ENCODE results near the gene TP53I3.
"Not testable (repeated sequence)": the region's sequence is repeated elsewhere in the genome, so short reads cannot be mapped to it uniquely, and the experiment has no call there.

The TP53I3 gene, protein sequence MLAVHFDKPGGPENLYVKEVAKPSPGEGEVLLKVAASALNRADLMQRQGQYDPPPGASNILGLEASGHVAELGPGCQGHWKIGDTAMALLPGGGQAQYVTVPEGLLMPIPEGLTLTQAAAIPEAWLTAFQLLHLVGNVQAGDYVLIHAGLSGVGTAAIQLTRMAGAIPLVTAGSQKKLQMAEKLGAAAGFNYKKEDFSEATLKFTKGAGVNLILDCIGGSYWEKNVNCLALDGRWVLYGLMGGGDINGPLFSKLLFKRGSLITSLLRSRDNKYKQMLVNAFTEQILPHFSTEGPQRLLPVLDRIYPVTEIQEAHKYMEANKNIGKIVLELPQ

DNA sequence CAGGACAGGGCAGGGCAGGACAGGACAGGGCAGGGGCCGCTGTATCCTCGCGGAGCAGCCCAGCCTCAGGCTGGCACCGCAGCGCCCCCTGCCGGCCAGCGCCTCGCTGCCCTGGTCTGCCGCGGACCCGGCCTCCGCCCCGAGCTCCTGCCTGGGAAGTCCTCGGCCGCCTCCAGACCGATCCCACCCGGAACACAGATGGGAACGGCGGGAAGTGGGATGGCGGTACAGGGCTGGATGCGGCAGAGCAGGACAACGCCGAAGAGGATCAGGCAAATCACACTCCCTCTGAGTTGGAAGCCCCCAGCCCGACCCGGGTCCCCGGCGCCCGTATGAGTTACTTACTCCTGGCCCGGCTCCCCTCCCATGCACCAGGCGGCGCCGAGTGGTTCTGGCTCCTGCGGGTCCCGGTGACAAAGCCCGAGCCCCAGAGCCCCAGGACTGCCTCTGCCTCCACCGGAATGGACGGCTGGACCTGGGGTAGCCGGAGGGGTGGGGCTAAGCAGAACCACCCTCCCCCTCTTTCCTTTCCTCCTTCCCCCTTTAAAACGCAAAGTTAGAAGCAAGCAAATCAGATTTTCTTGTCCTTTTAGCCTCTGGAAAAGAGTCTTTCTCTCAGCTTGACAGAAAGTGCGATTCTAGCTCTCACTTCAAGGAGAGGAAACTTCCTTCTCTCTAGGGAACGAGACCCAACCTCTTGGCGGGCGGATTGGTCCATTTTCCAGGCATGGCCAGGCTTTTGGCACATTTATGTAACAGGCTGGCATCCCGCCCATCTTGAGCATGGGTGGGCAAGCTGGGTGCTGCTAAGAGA, at the start of gene TP53I3:
Gene TP53I3 (minus strand): TSS at position 449 of the 814 bp plus-strand sequence. CDS start 508 bp downstream, outside the sequence.
- peak; percentile 80 to 82 for DNase-seq (ENCODE audit: low read depth in 2 of 2)

GRCh38 chr2:24132543-24132942, 47.9 kb upstream of the TP53I3 start:
- no peak for DNase-seq (ENCODE audit: low read depth in 2 of 2)

- DNase-seq (ENCODE audit: low read depth in 2 of 2), result no peak
Measured at GRCh38 chr2:24125956-24126355, 41.3 kb upstream of the TP53I3 start.

DNA sequence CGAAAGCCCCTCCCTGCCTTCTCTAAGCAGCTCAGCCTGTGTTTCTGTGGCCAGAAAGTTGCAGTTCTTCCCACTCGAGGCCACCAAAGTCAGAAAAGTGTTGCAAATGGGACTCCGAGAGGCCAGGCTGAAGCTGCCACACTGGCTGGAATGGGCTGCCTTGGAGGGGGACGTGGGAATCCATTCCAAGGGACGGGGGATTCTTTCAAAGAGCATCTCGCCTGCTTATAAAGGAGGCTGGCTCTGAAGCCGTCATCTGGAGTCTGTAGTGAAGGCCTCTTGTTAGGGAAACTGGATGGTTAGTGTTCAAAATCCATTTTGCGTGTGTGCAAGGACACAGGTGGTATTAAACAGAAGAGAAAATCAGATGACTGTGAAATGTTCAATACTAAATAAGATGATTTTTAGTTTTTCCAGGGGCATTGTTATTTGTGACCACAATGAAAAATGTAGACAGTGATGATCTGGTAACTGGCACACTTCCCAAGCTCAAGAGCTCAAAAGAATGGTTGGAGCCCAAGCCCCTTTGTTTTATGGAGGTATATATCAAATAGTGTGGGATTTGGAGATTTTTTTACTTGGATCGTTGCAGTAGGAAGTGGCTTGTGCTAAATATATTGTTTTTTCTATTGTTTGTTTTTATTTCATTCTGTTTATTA, 39.4 kb upstream of the TP53I3 start:
- no peak for DNase-seq (ENCODE audit: low read depth in 2 of 2)

DNA sequence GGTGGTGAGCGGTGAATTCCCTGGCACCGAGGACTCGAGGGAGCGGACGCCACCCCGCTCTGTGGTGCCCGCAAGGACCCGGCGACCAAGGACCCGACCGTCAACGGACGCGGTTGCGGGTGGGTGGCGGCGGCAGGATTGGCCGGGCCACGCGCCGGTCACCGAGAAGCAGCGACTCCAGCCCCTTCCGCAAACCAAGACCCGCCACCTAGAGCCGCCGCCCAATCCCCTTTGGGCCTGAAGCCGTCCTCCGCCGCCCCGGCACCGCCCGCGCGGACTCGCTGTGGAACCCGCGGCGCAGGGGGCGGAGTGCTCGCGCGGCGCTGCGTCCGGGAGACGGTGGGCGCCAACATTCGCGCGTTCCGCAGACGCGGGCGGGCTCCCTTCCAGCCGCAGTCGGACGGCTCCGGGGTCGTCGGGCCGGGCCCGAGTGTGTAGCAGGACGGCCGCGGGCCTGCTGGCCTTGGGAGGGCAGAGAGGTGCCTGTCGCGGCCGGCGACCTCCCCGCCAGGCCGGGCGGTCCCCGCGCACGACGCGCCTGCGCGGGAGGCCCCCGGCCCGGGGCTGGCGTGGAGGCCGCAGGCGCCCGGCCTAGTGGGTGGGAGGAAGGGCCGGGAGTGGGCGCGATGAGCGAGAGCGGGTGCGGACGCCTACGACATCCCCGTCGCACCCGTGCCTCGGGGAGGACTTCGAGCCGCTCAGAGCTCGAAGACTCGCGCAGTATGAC, 38.7 kb upstream of the TP53I3 start, which contains the start of the genes FAM228B and PFN4:
Gene FAM228B (plus strand): TSS at position 275 of the 727 bp plus-strand sequence. CDS start 893 bp downstream, outside the sequence.
Gene PFN4 (minus strand): TSS at position 140 of the 727 bp plus-strand sequence. CDS start 799 bp downstream, outside the sequence.
- peak; percentile 50 to 59 for DNase-seq (ENCODE audit: low read depth in 2 of 2)

- DNase-seq (ENCODE audit: low read depth in 2 of 2), result no peak
Measured at GRCh38 chr2:24122366-24123194, 37.9 kb upstream of the TP53I3 start.

GRCh38 chr2:24121469-24121868, 36.8 kb upstream of the TP53I3 start:
- no peak for DNase-seq (ENCODE audit: low read depth in 2 of 2)

DNA sequence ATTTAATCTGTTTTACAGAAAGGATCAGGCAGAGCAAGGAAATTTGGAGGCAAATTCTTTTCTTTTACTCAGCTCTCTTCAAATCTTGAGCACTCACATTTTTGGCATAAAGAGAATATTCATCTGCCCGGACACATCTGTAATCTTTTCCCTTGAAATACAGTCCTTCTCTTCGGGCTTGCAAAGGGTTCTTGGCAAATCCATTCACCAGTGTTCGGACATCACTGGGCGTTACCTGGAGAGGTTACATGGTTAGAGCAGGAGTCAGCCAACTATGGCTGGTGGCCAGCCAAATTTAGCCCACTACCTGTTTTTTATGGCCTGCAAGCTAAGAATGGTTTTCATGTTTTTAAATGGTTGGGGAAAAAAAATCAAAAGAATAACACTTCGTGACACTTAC, 36.4 kb upstream of the TP53I3 start:
- DNase-seq (ENCODE audit: low read depth in 2 of 2), result no peak

DNA sequence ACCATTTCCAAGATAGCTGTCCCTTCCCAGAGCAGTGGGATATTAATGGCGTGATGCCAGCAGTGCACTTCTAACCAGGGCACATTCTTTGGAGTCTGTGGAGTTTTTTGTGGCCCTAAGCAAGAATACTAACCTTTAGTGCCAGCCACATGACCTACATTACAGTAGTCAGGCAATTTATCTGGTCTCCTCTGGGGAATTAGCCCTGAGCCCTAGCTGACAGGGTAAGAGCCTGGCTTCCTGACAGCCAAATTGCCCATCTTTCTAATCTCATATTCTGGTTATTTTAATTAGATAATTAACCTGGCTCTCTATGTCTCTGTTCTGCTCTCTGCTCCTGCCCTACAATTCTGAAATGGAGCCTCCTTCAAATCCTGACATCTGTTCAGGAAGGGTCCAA, 33.3 kb upstream of the TP53I3 start:
- no peak for DNase-seq (ENCODE audit: low read depth in 2 of 2)

DNA sequence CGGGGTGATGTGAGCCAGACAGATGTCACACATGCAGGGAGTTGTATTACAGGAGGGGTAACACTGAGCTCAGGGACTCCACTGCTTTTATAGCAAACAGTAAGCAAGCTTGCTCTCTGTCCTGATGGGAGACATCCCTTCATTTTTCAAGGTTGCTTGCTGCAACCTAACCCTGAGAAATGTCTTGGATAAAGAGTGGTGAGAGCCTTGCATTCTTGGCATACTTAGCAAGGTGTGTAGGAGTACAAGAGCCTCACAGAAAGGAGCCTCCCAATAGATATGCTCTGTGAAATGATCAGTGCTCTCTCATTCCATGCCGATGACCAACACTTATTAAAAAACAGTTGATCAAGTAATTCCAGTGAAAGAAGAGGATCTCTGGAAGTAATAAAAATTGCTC, 30.4 kb upstream of the TP53I3 start:
- no peak for DNase-seq (ENCODE audit: low read depth in 2 of 2)

DNA sequence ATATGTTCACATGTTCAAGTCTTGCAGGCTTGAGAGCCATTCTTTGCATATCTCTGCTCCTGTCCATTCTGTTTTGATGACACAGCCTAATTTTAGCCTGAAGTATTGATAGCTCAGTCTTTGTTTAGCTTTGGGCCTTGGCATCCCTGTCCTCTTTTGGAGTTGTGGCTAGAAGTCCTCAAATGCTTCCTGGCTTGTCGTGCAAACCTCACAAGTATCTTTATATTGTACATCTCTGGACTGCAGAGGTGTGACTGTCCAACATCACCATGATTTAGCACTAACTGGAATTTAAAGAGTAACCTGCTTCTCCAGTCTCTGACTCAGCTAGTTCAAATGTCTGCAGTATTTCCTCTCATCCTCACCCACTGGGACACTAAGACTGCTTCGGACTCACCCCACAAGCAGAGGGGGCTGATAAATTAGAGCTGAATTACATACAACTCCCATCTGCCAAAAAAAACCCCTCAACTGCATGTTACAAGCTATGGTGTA, 26.8 kb upstream of the TP53I3 start:
- no peak for DNase-seq (ENCODE audit: low read depth in 2 of 2)

DNA sequence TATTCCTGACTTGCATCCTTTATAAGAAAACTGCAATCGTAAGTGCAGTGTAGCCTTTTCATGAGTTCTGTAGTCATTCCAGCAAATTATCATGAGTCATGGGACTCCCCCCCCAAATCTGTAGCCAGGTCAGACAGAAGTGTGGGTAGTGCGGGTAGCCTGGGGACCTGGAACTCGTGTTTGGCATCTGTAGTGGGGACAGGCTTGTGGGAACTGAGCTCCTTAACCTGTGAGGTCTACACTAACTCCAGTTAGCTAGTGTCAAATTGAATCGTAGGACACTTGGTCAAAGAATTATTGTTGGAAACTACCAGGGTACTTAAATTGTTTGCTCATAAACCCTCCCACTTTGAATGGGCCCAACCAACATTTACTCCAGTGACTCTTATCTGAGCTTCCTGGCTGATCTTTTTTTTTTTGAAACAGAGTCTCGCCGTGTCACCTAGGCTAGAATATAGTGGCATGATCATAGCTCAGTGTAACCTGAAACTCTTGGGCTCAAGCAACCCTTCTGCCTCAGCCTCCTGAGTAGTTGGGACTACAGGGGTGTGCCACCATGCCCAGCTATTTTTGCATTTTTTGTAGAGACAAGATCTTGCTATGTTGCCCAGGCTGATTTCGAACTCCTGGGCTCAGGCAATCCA, 26.1 kb upstream of the TP53I3 start:
- DNase-seq (ENCODE audit: low read depth in 2 of 2), result no peak

GRCh38 chr2:24109431-24109830, 24.8 kb upstream of the TP53I3 start:
- DNase-seq (ENCODE audit: low read depth in 2 of 2), result not testable (repeated sequence)

DNA sequence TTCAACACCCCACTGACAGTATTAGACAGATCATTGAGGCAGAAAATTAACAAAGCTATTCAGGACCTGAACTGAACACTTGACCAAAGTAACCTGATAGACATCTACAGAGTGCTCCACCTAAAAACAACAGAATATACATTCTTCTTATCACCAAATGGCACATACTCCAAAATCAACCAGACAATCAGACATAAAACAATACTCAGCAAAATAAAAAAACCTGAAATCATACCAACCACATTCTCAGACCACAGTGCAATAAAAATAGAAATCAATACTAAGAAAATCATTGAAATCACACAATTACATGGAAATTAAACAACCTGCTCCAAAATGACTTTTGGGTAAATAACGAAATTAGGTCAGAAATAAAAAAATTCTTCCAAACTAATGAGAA, 22.7 kb upstream of the TP53I3 start:
- DNase-seq (ENCODE audit: low read depth in 2 of 2), result no peak

- no peak for DNase-seq (ENCODE audit: low read depth in 2 of 2)
Measured at GRCh38 chr2:24106786-24107185, 22.2 kb upstream of the TP53I3 start.

- no peak for DNase-seq (ENCODE audit: low read depth in 2 of 2)
Measured at GRCh38 chr2:24105816-24106215, 21.2 kb upstream of the TP53I3 start.

- no peak for DNase-seq (ENCODE audit: low read depth in 2 of 2)
Measured at GRCh38 chr2:24104906-24105305, 20.3 kb upstream of the TP53I3 start.

- no peak for DNase-seq (ENCODE audit: low read depth in 2 of 2)
Measured at GRCh38 chr2:24104110-24104650, 19.5 kb upstream of the TP53I3 start.

- DNase-seq (ENCODE audit: low read depth in 2 of 2), result no peak
Measured at GRCh38 chr2:24102677-24103076, 18.0 kb upstream of the TP53I3 start.

DNA sequence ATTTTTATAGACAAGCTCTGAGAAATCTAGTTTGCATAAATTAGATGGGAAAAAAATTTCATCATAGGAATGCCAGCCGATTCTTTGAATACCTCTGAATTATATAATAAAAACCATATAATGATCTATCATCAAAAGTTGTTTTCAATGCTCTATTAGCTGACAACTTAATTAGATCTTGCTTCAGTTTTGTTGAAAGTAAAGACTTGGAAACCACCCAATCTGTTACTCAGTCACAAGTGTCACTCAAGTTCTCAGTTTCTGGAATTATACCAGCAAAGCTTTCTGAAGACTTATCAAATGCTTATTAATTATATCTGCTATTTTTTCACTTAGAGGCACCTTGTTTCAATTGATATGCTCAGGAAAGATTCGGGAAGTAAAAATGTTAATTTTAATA, 17.4 kb upstream of the TP53I3 start:
- DNase-seq (ENCODE audit: low read depth in 2 of 2), result no peak
